ENCODE results near the gene USP6NL.
"Not testable (repeated sequence)": the region's sequence is repeated elsewhere in the genome, so short reads cannot be mapped to it uniquely, and the experiment has no call there.

Gene USP6NL

GRCh38 chr10:11501600-11501999 is 109.8 kb downstream of the USP6NL start:
- no peak for DNase-seq (ENCODE audit: low read depth)
- TF ChIP-seq CTCF (IDR thresholded peaks at IDR 0.05; ENCODE audit: control insufficient read depth, insufficient read depth, low read depth, low read length, missing control alignments): no peak

GRCh38 chr10:11499425-11500071 is 111.9 kb downstream of the USP6NL start:
- no peak for DNase-seq (ENCODE audit: low read depth)
- TF ChIP-seq CTCF (IDR thresholded peaks at IDR 0.05; ENCODE audit: control insufficient read depth, insufficient read depth, low read depth, low read length, missing control alignments): no peak
- H3K4me3 ChIP-seq (ENCODE audit: control insufficient read depth, low read depth, low read length): no peak overlapping the region

More at GRCh38 chr10:11501600-11501999, 109.8 kb downstream of the USP6NL start:
- no peak overlapping the region for H3K4me3 ChIP-seq (ENCODE audit: control insufficient read depth, low read depth, low read length)

GRCh38 chr10:11498399-11498798 is 113.1 kb downstream of the USP6NL start:
- no peak for TF ChIP-seq CTCF (IDR thresholded peaks at IDR 0.05; ENCODE audit: control insufficient read depth, insufficient read depth, low read depth, low read length, missing control alignments)
- no peak overlapping the region for H3K4me3 ChIP-seq (ENCODE audit: control insufficient read depth, low read depth, low read length)
- no peak for DNase-seq (ENCODE audit: low read depth)

GRCh38 chr10:11494923-11495322 is 116.5 kb downstream of the USP6NL start:
- H3K4me3 ChIP-seq (ENCODE audit: control insufficient read depth, low read depth, low read length); DNase-seq (ENCODE audit: low read depth): not testable (repeated sequence)
- TF ChIP-seq CTCF (IDR thresholded peaks at IDR 0.05; ENCODE audit: control insufficient read depth, insufficient read depth, low read depth, low read length, missing control alignments): peak; percentile 44

GRCh38 chr10:11493646-11494045 is 117.8 kb downstream of the USP6NL start:
- TF ChIP-seq CTCF (IDR thresholded peaks at IDR 0.05; ENCODE audit: control insufficient read depth, insufficient read depth, low read depth, low read length, missing control alignments): no peak
- DNase-seq (ENCODE audit: low read depth): no peak
- H3K4me3 ChIP-seq (ENCODE audit: control insufficient read depth, low read depth, low read length): no peak overlapping the region

GRCh38 chr10:11491087-11491486 is 120.4 kb downstream of the USP6NL start:
- H3K4me3 ChIP-seq (ENCODE audit: control insufficient read depth, low read depth, low read length): no peak overlapping the region
- TF ChIP-seq CTCF (IDR thresholded peaks at IDR 0.05; ENCODE audit: control insufficient read depth, insufficient read depth, low read depth, low read length, missing control alignments): no peak
- DNase-seq (ENCODE audit: low read depth): no peak
